NCI-H510A treated with DMSO at 0.1 percent for 48 hours (cell line): ENCODE results near the gene STIMATE.
A peak's percentile ranks its signal among the peaks of the same experiment; 100 is the strongest.

ENCODE experiments used
- DNase-seq: peaks from one replicate; lab custom pipeline; 2025; lab: John Stamatoyannopoulos, UW

Gene STIMATE

DNA sequence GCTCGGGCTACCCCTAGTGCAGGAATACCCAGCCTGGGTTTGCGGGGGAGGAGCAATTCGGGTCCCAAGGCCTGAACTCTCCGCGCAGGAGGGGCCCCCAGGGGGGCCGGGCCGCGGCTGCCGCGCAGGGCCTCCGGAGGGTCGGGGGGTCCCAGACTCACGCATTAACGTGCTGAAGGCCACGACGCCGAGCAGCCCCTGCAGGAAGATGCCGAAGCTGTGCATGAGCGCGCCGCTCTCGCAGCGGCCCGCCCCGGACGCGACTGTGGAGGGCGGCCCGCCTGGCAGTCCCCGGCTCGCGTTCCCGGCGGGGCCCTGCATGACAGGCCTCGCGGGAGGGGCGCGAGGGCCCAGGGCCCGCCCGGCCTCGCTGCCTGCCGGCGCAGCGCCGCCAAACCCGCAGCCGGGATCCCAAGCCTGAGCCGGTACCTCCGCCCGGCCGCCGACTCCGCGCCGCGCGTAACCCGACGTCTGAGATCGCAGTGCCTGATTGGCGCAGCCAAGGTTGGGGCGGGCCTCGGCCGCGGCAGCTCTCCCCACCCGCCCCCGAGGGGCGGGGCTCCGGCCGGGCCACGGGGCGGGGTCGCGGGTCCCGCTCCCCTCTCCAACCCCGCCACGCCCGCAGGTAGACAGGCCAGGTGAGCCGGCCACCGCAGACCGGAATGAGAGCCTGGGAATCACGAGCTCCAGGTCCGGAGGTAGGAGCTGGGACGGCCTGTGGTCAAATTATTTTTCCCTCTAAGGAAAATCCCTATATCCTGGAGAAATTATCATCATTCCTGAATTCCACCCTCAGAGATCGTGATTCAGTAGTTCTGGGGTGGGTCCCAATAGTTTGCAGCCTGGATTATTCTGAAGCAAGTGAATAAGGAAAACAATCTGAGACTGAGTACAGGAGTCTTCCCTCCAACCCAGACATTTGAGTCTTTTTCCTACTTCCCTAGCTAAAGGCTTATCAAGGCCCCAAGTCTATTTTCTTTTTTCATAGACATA is at the start of gene STIMATE:
TSS of gene STIMATE (minus strand) at position 419 of the 993 bp plus-strand sequence. CDS start at position 321, 98 bp downstream.
- peak; percentile 73 for DNase-seq

DNA sequence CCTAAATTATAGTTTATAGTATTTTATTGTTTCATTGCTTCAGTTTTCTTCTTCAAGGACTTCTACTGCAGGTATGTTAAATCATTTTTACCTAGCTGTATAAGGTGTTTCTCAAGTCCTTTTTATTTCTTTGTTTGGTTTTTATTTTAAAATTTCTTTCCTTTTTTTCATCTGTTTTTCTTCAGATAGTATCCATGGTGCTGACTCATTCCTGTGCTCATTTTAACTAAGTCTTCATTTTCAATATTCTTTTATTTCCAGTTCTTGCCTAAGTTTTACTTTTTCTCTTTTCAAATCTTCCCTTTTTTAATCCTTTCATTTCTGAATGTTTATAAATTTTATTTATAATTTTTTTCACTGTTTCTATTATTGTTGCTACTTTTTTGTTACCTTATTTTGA is 42.3 kb upstream of the STIMATE start:
- DNase-seq, result no peak

- peak; percentile 24 for DNase-seq
Observed at GRCh38 chr3:52934630-52935530, 37.5 kb upstream of the STIMATE start.

DNA sequence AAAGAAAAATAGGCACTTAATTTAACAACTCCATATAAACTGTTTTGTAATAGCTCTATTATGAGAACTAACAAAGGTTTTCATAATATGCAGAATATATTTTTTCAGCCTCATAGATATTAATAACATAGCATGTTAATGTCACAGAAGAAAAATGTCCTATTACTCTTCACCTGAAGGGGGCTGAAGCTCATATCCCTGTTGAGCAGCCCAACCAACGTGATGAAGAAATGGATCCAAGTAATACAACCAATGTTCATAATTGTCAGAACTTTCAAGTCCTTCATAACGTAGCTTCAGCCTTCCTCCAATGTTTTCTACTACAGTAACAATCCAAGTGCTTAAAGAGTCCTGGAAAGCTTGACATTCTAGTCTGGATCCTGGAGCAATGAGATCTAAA is 34.5 kb upstream of the STIMATE start:
- DNase-seq, result no peak

DNA sequence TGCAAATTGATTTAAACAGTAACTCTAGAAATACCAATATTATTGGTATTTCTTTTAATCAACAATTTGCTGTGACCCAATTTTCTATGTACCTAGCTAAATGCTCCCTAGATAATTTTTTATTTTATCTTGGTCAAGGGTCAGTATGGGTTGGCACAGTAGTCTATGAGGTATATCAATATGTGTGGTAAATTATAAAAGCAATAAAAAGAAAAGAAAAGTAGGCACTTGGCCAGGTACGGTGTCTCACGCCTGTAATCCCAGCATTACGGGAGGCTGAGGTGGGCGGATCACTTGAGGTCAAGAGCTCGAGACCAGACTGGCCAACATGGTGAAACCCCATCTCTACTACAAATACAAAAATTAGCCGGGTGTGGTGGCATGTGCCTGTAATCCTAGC is 34.0 kb upstream of the STIMATE start:
- no peak for DNase-seq

DNA sequence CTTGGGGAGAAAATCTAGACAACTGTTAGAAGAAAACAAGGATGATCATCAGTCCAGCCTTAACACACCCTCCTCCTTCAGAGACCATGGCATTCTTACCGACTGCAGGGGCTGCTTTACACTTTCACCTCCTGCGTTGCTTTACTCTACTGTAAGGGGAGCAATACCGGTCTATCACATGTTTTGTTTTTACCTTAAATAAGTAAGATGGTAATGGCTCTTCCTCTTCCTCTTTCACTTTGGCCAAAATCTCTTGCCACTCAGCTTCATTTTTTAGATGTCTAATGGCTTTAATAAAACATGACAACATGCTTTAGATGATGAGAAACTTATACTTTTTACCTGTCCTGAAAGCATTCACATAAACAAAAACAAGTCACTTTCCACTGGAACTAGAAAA is 33.4 kb upstream of the STIMATE start:
- DNase-seq, result no peak

GRCh38 chr3:52926554-52926953 is 29.2 kb upstream of the STIMATE start:
- DNase-seq, result no peak

GRCh38 chr3:52925405-52926313 is 28.3 kb upstream of the STIMATE start:
- DNase-seq, result no peak

DNA sequence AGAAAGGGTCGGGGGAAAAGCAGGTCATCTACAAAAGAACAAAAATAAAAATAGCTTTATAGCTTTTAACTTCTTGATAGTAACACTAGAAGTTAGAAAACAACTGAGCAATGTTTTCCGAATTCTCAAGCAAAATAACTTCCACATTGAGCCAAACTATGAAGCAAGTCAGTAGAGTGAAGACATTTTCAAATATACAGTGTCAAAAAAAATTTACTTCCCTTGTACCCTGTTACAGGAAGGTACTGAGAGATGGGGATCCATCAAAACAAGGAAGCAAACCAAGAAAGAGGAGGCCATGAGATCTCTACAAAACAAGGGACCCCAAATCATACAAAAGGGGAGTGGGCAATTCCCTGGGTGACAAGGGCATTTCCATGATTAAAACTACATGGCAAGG is 26.6 kb upstream of the STIMATE start:
- no peak for DNase-seq

GRCh38 chr3:52920841-52921240 is 23.5 kb upstream of the STIMATE start:
- no peak for DNase-seq

DNA sequence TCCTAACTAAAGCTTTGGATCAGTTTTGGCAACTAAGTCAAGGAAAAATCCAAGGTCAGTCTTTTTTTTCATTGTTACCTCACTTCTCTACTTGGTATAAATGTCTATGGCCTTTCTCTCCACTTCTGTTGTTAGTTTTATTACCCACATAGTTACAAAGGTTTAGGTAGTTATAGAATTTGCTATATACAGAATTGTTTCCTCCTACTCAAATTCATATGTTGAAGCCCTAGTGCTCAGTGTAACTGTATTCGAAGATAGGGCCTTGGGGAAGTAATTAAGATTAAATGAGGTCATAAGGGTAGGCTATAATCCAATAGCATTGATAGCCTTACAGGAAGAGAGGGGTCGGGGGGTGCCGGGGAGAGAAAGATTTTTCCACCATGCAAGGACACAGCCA is 19.7 kb upstream of the STIMATE start:
- DNase-seq, result no peak

DNA sequence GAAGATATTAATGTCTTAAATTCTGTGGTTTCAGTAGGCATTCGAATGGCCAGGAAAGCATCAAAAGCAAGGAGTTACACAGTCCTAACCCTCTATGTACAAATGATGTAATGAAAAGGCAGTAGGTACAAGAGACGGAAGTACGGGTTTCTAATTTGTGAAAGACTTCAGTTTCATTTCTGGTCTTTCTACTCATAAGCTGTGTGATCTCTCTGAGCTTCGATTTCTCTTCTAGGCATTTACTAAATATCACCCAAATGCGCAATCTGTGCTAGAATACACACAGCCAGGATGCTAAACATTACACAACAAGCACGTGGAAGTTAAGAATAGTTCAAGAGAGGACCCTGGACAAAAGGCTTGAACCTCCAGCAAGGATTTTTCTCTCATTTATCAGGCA is 17.9 kb upstream of the STIMATE start:
- no peak for DNase-seq

- no peak for DNase-seq
Observed at GRCh38 chr3:52912885-52913731, 15.8 kb upstream of the STIMATE start.

GRCh38 chr3:52910823-52911222 is 13.5 kb upstream of the STIMATE start:
- no peak for DNase-seq

DNA sequence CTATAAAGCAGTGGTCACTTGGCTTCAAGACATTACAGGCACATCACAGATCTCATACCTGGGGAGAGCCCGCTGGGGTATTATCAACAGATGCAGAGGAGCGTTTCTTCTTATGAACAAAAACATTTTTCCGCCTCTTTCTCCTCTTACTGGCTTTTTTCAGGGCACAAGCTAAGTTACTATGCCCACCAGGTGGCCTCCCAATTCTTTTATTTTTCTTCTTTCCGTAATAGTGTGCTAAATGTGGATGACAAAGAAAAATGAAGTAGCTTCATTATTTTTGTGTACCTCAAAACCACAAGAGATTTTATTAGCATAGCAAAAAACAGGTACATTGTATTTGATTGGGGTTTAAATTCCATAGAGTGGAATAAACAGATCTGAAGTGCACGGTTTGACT is 10.1 kb upstream of the STIMATE start:
- no peak for DNase-seq

GRCh38 chr3:52904552-52904951 is 7.2 kb upstream of the STIMATE start:
- no peak for DNase-seq

- DNase-seq, result no peak
Observed at GRCh38 chr3:52904000-52904399, 6.7 kb upstream of the STIMATE start.

- DNase-seq, result peak; percentile 11
Observed at GRCh38 chr3:52896613-52897012, 735 bp downstream of the STIMATE start.

- no peak for DNase-seq
Observed at GRCh38 chr3:52896151-52896550, 1.2 kb downstream of the STIMATE start.

- no peak for DNase-seq
Observed at GRCh38 chr3:52895418-52895817, 1.9 kb downstream of the STIMATE start.

GRCh38 chr3:52894756-52895155 is 2.6 kb downstream of the STIMATE start:
- no peak for DNase-seq
